Mesothelial cell of epicardium (in vitro differentiated cells): Measurements from ENCODE around the gene ANO8. TPM values are rescaled to one million over a fixed set of nuclear protein-coding genes. Genes with fewer than 3 reads are reported as not detected.
A peak's percentile ranks its signal among the peaks of the same experiment; 100 is the strongest.

Source experiments
- DNase-seq, 2 experiments: peaks; one replicate each; pipeline ENCODE4 v3.0.0; 2021; ENCODE audit warnings: low spot score in 2 of 2; ENCODE audit not compliant: unreplicated experiment in 2 of 2
- H3K27ac Mint-ChIP-seq: 2 replicates; pipeline ENCODE4 v1.8.0; 2021; ENCODE audit warnings: mixed read lengths
- H3K27me3 Mint-ChIP-seq: 2 replicates; pipeline ENCODE4 v1.8.0; 2021; ENCODE audit warnings: low read depth, mixed read lengths
- H3K36me3 Mint-ChIP-seq: 2 replicates; pipeline ENCODE4 v1.8.0; 2021; ENCODE audit warnings: mixed read lengths
- H3K4me1 Mint-ChIP-seq: 2 replicates; pipeline ENCODE4 v1.8.0; 2021; ENCODE audit warnings: mixed read lengths
- H3K4me3 Mint-ChIP-seq: 2 replicates; pipeline ENCODE4 v1.8.0; 2021; ENCODE audit warnings: mild to moderate bottlenecking, moderate library complexity, mixed read lengths
- H3K9me3 Mint-ChIP-seq: 2 replicates; pipeline ENCODE4 v1.8.0; 2021; ENCODE audit warnings: mixed read lengths
- CTCF ChIP-seq: fragments of 200-600 bp; sonication (generic); IDR thresholded peaks from one replicate; pipeline ENCODE4 v1.5.0; 2021; ENCODE audit warnings: antibody characterized with exemption; ENCODE audit not compliant: unreplicated experiment
- total RNA-seq: library from RNA; stranded (reverse); gene quantifications from 3 replicates; pipeline ENCODE4 v1.2.1, GENCODE V29; 2021

The ANO8 gene
- total RNA-seq, 1 donor from 2014 or later = 43.5 TPM

- no peaks in the 10 kb centered on the region for H3K36me3 Mint-ChIP-seq
- H3K4me3 Mint-ChIP-seq = peak within 1 kb of the TSS; percentile 90
- peaks cover 43% of the 10 kb centered on the region for H3K4me1 Mint-ChIP-seq
- peak; percentile 95 to 97 for DNase-seq
- H3K9me3 Mint-ChIP-seq = no peaks in the 10 kb centered on the region
- TF ChIP-seq CTCF = no peak
- peak within 1 kb of the TSS; percentile 95 for H3K27ac Mint-ChIP-seq
- no peaks in the 10 kb centered on the region for H3K27me3 Mint-ChIP-seq
Observed at GRCh38 chr19:17305517-17306284, 29.0 kb downstream of the ANO8 start, which contains the start of gene MRPL34. Gene MRPL34 (plus strand): TSS chr19:17305872. CDS start chr19:17305893, 21 bp downstream.

- peak overlapping the region; percentile 95 for H3K27ac Mint-ChIP-seq
- peak overlapping the region; percentile 90 for H3K4me3 Mint-ChIP-seq
- DNase-seq = no peak
- no peak for TF ChIP-seq CTCF
- peaks cover 38% of the 10 kb centered on the region for H3K4me1 Mint-ChIP-seq
- no peaks in the 10 kb centered on the region for H3K9me3 Mint-ChIP-seq
- H3K27me3 Mint-ChIP-seq = no peaks in the 10 kb centered on the region
- no peaks in the 10 kb centered on the region for H3K36me3 Mint-ChIP-seq
Observed at GRCh38 chr19:17305216-17305516, 29.5 kb downstream of the ANO8 start.

- no peaks in the 10 kb centered on the region for H3K36me3 Mint-ChIP-seq
Observed at GRCh38 chr19:17304386-17305215, 30.1 kb downstream of the ANO8 start.

GRCh38 chr19:17303940-17304267, 30.8 kb downstream of the ANO8 start:
- Mint-ChIP-seq H3K4me1 (peaks cover 30% of the 10 kb centered on the region), H3K9me3 (no peaks in the 10 kb centered on the region), H3K27me3 (no peaks in the 10 kb centered on the region), H3K27ac (peak overlapping the region; percentile 53), H3K36me3 (no peaks in the 10 kb centered on the region), H3K4me3 (peak overlapping the region; percentile 75)
- no peak for DNase-seq
- no peak for TF ChIP-seq CTCF

More at GRCh38 chr19:17304386-17305215, 30.1 kb downstream of the ANO8 start:
- H3K27me3 Mint-ChIP-seq = no peaks in the 10 kb centered on the region
- no peaks in the 10 kb centered on the region for H3K9me3 Mint-ChIP-seq
- TF ChIP-seq CTCF = no peak
- H3K4me3 Mint-ChIP-seq = peak overlapping the region; percentile 90
- H3K27ac Mint-ChIP-seq = peak overlapping the region; percentile 81
- DNase-seq = no peak
- H3K4me1 Mint-ChIP-seq = peaks cover 36% of the 10 kb centered on the region

GRCh38 chr19:17303167-17303939, 31.3 kb downstream of the ANO8 start, which contains the start of gene ABHD8:
Gene ABHD8 (minus strand): TSS chr19:17303425. CDS start chr19:17301616, 1,809 bp downstream.
- peaks cover 1% of the 10 kb centered on the region for H3K36me3 Mint-ChIP-seq
- peak; percentile 89 to 97 for DNase-seq
- H3K9me3 Mint-ChIP-seq = no peaks in the 10 kb centered on the region
- TF ChIP-seq CTCF = peak; percentile 56
- peak within 1 kb of the TSS; percentile 66 for H3K27ac Mint-ChIP-seq
- no peaks in the 10 kb centered on the region for H3K27me3 Mint-ChIP-seq
- H3K4me1 Mint-ChIP-seq = peaks cover 30% of the 10 kb centered on the region
- H3K4me3 Mint-ChIP-seq = peak within 1 kb of the TSS; percentile 75
